Keratinocyte (primary cell): Measurements from ENCODE around the gene CSE1L.

Experiments
- CTCF ChIP-seq, 3 experiments: IDR thresholded peaks in 1 of 3; conservative IDR thresholded peaks in 1 of 3; optimal IDR thresholded peaks in 1 of 3; 2 replicates in 2 of 3; 3 replicates in 1 of 3; pipeline versions ENCODE3 to v1.5.1; 2011; ENCODE audit warnings: low read length in 3 of 3, mild to moderate bottlenecking in 3 of 3, moderate library complexity in 2 of 3, control low read depth in 1 of 3, inconsistent platforms in 1 of 3; ENCODE audit not compliant: insufficient read depth in 2 of 3; ENCODE audit errors: extremely low read depth in 1 of 3
- EZH2 ChIP-seq: IDR thresholded peaks from one replicate; pipeline ENCODE4 v1.6.1; 2012; ENCODE audit warnings: inconsistent platforms, mild to moderate bottlenecking, low read length, moderate library complexity

- TF ChIP-seq CTCF (optimal IDR thresholded peaks at IDR 0.05 in 1 of 3, IDR thresholded peaks at IDR 0.05 in 1 of 3, conservative IDR thresholded peaks at IDR 0.05 in 1 of 3; ENCODE audit: extremely low read depth in 1 of 3, insufficient read depth in 2 of 3, low read length in 3 of 3) (no peak), EZH2 (no peak)
Observed at GRCh38 chr20:49009899-49010631, 36.0 kb upstream of the CSE1L start.
